PC-3 (cell line): ENCODE data around the gene LINC00237. TPM values are rescaled to one million over a fixed set of nuclear protein-coding genes. Genes with fewer than 3 reads are reported as not detected.

Source experiments
- ATAC-seq: fragments of 200-7000 bp; cut with Tn5 transposase; 2 replicates; pipeline ENCODE4 v1.9.1; 2020; ENCODE audit warnings: mild to moderate bottlenecking, moderate library complexity
- BruUV-seq: library from RNA; stranded (reverse); fragments of 400-500 nt; replicated peaks from 2 replicates; lab custom pipeline; 2021; lab: Mats Ljungman, UMichigan
- CTCF ChIA-PET: fragments of 300-600 bp; sonication (Branson Sonifier 250); formaldehyde crosslinking; loops from one replicate; lab custom pipeline; 2022; ENCODE audit warnings: antibody characterized with exemption; lab: Charles Lee
- POLR2A ChIA-PET: fragments of 300-600 bp; sonication (Branson Sonifier 250); formaldehyde crosslinking; loops from one replicate; lab custom pipeline; 2022; ENCODE audit warnings: antibody characterized with exemption; ENCODE audit not compliant: unreplicated experiment; lab: Charles Lee
- DNase-seq: peaks from one replicate; pipeline ENCODE4 v3.0.0-alpha.2; 2015
- H2AFZ ChIP-seq: fragments of 300-600 bp; sonication (generic); 2 replicates; pipeline ENCODE4 v1.6.0; 2016; ENCODE audit warnings: antibody characterized with exemption, low read length
- H3F3A ChIP-seq: fragments of 300-600 bp; sonication (generic); one replicate; pipeline ENCODE4 v1.6.0; 2017; ENCODE audit warnings: antibody characterized with exemption, low read length, control low read depth, mild to moderate bottlenecking; ENCODE audit not compliant: unreplicated experiment
- H3K27ac ChIP-seq: fragments of 300-600 bp; sonication (generic); 2 replicates; pipeline ENCODE4 v1.5.1; 2016; ENCODE audit warnings: mild to moderate bottlenecking, low read length
- H3K27me3 ChIP-seq: fragments of 300-600 bp; sonication (generic); 2 replicates; pipeline ENCODE4 v1.6.1; 2016; ENCODE audit warnings: low read length, mixed read lengths
- H3K36me3 ChIP-seq: fragments of 300-600 bp; sonication (generic); 2 replicates; pipeline ENCODE4 v1.6.1; 2016; ENCODE audit warnings: low read depth, mixed run types, low read length, mixed read lengths
- H3K4me1 ChIP-seq: fragments of 300-600 bp; sonication (generic); 2 replicates; pipeline ENCODE4 v1.5.1; 2016; ENCODE audit warnings: low read length; ENCODE audit not compliant: insufficient read depth
- H3K4me2 ChIP-seq: fragments of 300-600 bp; sonication (generic); 2 replicates; pipeline ENCODE4 v1.6.0; 2016; ENCODE audit warnings: low read length
- H3K4me3 ChIP-seq: fragments of 300-600 bp; sonication (generic); 2 replicates; pipeline ENCODE4 v1.5.1; 2016; ENCODE audit warnings: mild to moderate bottlenecking, low read length, mixed read lengths
- H3K79me2 ChIP-seq: fragments of 300-600 bp; sonication (generic); 2 replicates; pipeline ENCODE4 v1.6.1; 2017; ENCODE audit warnings: low read length, mixed read lengths
- H3K9ac ChIP-seq: fragments of 300-600 bp; sonication (generic); 2 replicates; pipeline ENCODE4 v1.6.0; 2016; ENCODE audit warnings: mild to moderate bottlenecking, low read length
- H3K9me2 ChIP-seq: fragments of 300-600 bp; sonication (generic); replicated peaks from 2 replicates; pipeline ENCODE4 v1.6.1; 2016; ENCODE audit warnings: mixed run types, low read length, mixed read lengths
- H3K9me3 ChIP-seq: fragments of 300-600 bp; sonication (generic); 2 replicates; pipeline ENCODE4 v1.6.1; 2016; ENCODE audit warnings: low read length, mixed read lengths
- H4K20me1 ChIP-seq: fragments of 300-600 bp; sonication (generic); 2 replicates; pipeline ENCODE4 v1.6.1; 2016; ENCODE audit warnings: low read length, mixed read lengths
- CTCF ChIP-seq: fragments of 300-600 bp; sonication (generic); conservative IDR thresholded peaks from 2 replicates; pipeline ENCODE4 v1.5.1; 2017; ENCODE audit warnings: antibody characterized with exemption, low read depth, mild to moderate bottlenecking, low read length
- EZH2 ChIP-seq: fragments of 300-600 bp; sonication (generic); IDR thresholded peaks from one replicate; pipeline ENCODE4 v1.6.1; 2017; ENCODE audit warnings: antibody characterized with exemption, mild to moderate bottlenecking, low read length; ENCODE audit not compliant: unreplicated experiment
- EZH2phosphoT487 ChIP-seq: fragments of 300-600 bp; sonication (generic); IDR thresholded peaks from 2 replicates; pipeline ENCODE4 v1.6.1; 2018; ENCODE audit warnings: mild to moderate bottlenecking, antibody characterized with exemption, low read length, borderline replicate concordance
- intact Hi-C: fragments of 100-400 bp; cut with micrococcal nuclease; formaldehyde crosslinking; loops from 2 replicates; pipeline ENCODE4 v1.9.0; 2023
- total RNA-seq: library from RNA; depleted of rRNA; stranded (reverse); fragments of >200 nt; gene quantifications from 2 replicates; pipeline ENCODE4 v1.2.3, GENCODE V29; 2014; rRNA removed

LINC00237 gene
- total RNA-seq, 1 experiment from 2014 or later = not detected

- no peak overlapping the region for H3K4me3 ChIP-seq
- POLR2A ChIA-PET = no interaction called here
- intact Hi-C loops = no loop called here
- H3K27ac ChIP-seq = no peak overlapping the region
- DNase-seq (no peak), ATAC-seq (no peak)
- peaks cover 36% of the 10 kb centered on the region for H3K27me3 ChIP-seq
- TF ChIP-seq EZH2 = no peak
- no peak for TF ChIP-seq CTCF
- TF ChIP-seq EZH2phosphoT487 = no peak
- H3K9me2 ChIP-seq = no peaks in the 10 kb centered on the region
- BruUV-seq = no TSS peak
- H3K4me1 ChIP-seq = no peaks in the 10 kb centered on the region
- H3K79me2 ChIP-seq = no peaks in the 10 kb centered on the region
- H3K9me3 ChIP-seq = no peaks in the 10 kb centered on the region
- no peak overlapping the region for H3K4me2 ChIP-seq
- no peak overlapping the region for H2AFZ ChIP-seq
- H3F3A ChIP-seq = no peaks in the 10 kb centered on the region
- CTCF ChIA-PET = no interaction called here
- H4K20me1 ChIP-seq = no peaks in the 10 kb centered on the region
- no peaks in the 10 kb centered on the region for H3K36me3 ChIP-seq
- no peak overlapping the region for H3K9ac ChIP-seq
Observed at GRCh38 chr20:21047981-21048380, 58.2 kb downstream of the LINC00237 start.

GRCh38 chr20:21046413-21047070, 59.6 kb downstream of the LINC00237 start:
- no peak overlapping the region for H3K27ac ChIP-seq
- no peak overlapping the region for H3K4me2 ChIP-seq
- ATAC-seq (no peak), DNase-seq (no peak)
- BruUV-seq = no TSS peak
- H4K20me1 ChIP-seq = no peaks in the 10 kb centered on the region
- H2AFZ ChIP-seq = no peak overlapping the region
- H3F3A ChIP-seq = no peaks in the 10 kb centered on the region
- no peaks in the 10 kb centered on the region for H3K9me3 ChIP-seq
- no peaks in the 10 kb centered on the region for H3K4me1 ChIP-seq
- no peak overlapping the region for H3K4me3 ChIP-seq
- ChIA-PET POLR2A (no interaction called here), CTCF (no interaction called here)
- H3K27me3 ChIP-seq = peaks cover 47% of the 10 kb centered on the region
- intact Hi-C loops = no loop called here
- no peak overlapping the region for H3K9ac ChIP-seq
- TF ChIP-seq CTCF (no peak), EZH2 (no peak), EZH2phosphoT487 (no peak)
- no peaks in the 10 kb centered on the region for H3K36me3 ChIP-seq
- H3K79me2 ChIP-seq = no peaks in the 10 kb centered on the region
- H3K9me2 ChIP-seq = no peaks in the 10 kb centered on the region

Other genes with a start within 250 kb of the LINC00237 start
- 10.3 and 13.4 TPM in 2 replicates for gene KIZ, start 19.7 kb upstream of the LINC00237 start, total RNA-seq
- gene XRN2, start 197.0 kb upstream of the LINC00237 start, total RNA-seq = 71.5 and 76.8 TPM in 2 replicates